IPS-15b (cell line): ENCODE results near the gene PRMT7.
A peak's percentile ranks its signal among the peaks of the same experiment; 100 is the strongest.

Experiments
- H3K27me3 ChIP-seq: one replicate; pipeline ENCODE4 v1.6.1; 2013; ENCODE audit warnings: low read length; ENCODE audit not compliant: control insufficient read depth, insufficient read depth
- H3K36me3 ChIP-seq: one replicate; pipeline ENCODE4 v1.6.1; 2013; ENCODE audit warnings: low read length; ENCODE audit not compliant: control insufficient read depth, insufficient read depth
- H3K4me1 ChIP-seq: one replicate; pipeline ENCODE4 v1.6.1; 2013; ENCODE audit warnings: mild to moderate bottlenecking, low read length; ENCODE audit not compliant: control insufficient read depth, insufficient read depth
- H3K4me3 ChIP-seq: one replicate; pipeline ENCODE4 v1.5.1; 2013; ENCODE audit warnings: low read depth, low read length
- H3K9ac ChIP-seq: one replicate; pipeline ENCODE4 v1.6.1; 2013; ENCODE audit warnings: low read depth, mild to moderate bottlenecking, low read length
- H3K9me3 ChIP-seq: one replicate; pipeline ENCODE4 v1.6.1; 2013; ENCODE audit warnings: mild to moderate bottlenecking, low read length; ENCODE audit not compliant: control insufficient read depth, insufficient read depth

Gene PRMT7, protein sequence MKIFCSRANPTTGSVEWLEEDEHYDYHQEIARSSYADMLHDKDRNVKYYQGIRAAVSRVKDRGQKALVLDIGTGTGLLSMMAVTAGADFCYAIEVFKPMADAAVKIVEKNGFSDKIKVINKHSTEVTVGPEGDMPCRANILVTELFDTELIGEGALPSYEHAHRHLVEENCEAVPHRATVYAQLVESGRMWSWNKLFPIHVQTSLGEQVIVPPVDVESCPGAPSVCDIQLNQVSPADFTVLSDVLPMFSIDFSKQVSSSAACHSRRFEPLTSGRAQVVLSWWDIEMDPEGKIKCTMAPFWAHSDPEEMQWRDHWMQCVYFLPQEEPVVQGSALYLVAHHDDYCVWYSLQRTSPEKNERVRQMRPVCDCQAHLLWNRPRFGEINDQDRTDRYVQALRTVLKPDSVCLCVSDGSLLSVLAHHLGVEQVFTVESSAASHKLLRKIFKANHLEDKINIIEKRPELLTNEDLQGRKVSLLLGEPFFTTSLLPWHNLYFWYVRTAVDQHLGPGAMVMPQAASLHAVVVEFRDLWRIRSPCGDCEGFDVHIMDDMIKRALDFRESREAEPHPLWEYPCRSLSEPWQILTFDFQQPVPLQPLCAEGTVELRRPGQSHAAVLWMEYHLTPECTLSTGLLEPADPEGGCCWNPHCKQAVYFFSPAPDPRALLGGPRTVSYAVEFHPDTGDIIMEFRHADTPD

DNA sequence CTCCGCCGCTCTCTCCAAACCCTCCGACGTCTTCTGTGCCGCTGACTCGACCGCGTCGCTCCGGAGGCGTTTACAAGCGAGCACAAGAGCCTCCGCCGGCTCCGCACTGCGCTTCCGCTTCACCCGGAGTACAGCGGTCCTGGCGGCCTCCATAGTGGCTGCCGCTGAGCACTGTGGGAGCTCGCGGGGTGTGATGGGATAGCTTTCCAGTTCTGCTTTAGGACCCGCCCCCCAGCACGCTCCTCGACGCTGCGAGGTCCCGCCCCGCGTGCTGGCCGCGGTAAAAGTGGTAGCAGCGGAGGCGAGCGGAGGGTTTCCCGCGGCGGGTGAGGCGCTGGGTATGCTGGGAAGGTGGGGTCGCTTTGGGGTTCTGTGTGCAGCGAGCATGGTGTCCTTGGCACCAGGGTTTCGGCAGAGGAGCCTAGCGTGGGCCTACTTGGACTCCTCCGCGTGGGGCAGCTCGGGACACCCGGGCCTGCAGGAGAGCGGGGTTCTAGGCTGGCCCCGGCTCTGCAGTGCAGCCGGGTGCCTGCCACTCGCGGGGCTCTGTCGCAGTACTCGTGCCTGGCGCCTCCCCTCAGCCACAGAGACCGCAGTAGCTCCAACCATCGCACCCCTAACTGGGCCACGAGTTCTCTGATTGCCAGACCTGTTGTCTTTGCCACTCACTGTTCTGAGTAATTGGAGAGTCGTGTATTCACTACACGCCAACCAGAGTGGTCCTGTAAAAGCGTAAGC is at the start of gene PRMT7, which contains the start of gene SLC7A6OS:
TSS of gene PRMT7 (plus strand) at position 246 of the 738 bp plus-strand sequence. CDS start 4,961 bp downstream, outside the sequence.
TSS of gene SLC7A6OS (minus strand) at position 173 of the 738 bp plus-strand sequence. CDS start at position 153, 20 bp downstream.
- Histone ChIP-seq H3K9ac (peak within 1 kb of the TSS; percentile 97), H3K36me3 (peaks cover 10% of the 10 kb centered on the region), H3K27me3 (no peaks in the 10 kb centered on the region), H3K9me3 (no peaks in the 10 kb centered on the region), H3K4me1 (peaks cover 3% of the 10 kb centered on the region), H3K4me3 (peak within 1 kb of the TSS; percentile 98)

DNA sequence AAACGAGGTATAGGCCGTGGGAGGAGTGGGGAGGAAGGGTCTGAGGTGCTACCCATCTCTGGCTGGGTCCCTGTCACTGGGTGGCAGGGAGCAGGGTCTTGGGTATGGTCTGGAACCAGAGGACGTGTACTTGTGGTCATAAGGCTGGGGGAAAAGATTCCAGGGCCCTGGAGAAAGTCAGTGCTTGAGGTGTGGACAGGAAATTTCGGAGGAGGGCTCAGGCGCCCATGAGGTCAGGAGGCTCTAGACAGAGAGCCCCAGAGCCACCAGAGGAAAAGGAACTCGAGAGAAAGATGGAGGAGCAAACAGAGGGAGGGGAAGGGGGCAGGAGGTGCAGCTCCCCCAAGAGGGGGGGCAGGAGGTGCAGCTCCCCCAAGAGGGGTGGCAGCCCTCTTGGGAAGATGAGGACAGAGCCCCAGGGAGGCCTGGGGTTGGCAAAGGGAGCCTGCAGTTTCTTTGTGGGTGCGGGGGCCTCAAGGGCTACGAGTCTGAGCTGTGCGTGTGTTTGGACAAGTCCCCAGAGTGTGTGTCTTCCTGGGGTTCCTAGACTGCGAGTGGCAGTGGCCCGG is 47.2 kb upstream of the PRMT7 start:
- H3K4me3 ChIP-seq, result peak overlapping the region; percentile 91
- peak overlapping the region; percentile 65 for H3K9ac ChIP-seq
- H3K9me3 ChIP-seq, result no peaks in the 10 kb centered on the region
- peaks cover 13% of the 10 kb centered on the region for H3K36me3 ChIP-seq
- peaks cover 7% of the 10 kb centered on the region for H3K4me1 ChIP-seq
- no peaks in the 10 kb centered on the region for H3K27me3 ChIP-seq

DNA sequence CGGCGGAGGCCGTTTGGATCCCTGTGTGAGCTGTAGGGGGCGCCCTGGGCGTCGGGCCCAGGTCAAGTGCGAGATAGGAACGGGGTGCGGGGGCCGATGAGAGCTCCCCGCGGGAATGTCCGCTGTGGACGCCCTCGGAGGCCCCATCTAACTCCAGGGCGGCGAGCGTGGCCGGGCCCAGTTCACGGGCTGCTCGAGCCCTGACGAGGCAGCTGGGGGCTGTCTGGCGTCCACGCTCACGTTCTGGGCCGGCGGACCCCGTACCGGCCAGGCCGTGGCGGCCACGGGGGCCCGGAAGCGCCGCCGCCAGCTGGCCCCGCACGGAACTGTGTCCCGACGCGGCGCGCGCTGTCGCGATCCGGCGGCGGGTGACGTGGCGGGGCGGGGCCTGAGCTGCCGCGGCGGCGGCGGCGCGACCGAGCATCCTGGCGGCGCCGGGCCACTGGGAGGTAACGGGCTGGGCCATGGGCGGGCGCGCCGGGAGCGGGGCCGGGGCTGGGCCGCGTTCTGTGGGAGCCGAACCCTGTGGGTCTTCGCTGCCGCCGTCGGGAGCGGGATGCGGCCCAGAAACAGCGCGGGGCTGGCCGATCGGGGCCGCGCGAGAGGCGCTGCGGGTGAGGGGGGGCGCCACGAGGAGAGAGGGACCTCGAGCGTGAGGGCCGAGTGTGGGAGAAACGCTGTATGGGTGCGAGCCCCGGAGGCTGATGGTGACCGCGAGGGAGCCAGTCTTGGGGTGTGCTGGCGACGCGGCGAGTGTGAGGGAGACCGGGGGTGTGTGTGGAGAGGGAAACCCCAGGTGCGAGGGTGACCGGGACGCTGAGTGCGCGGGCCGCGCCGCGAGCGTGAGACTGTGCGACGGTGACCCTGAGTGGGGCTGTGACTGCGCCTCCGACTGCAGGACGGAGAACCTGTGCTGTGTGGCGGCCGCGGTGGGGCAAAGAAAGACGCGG is 46.4 kb upstream of the PRMT7 start, which contains the start of gene SLC7A6:
TSS of gene SLC7A6 (plus strand) at position 399 of the 950 bp plus-strand sequence. CDS start 10,201 bp downstream, outside the sequence.
- H3K4me1 ChIP-seq, result peaks cover 12% of the 10 kb centered on the region
- peaks cover 9% of the 10 kb centered on the region for H3K36me3 ChIP-seq
- H3K9me3 ChIP-seq, result no peaks in the 10 kb centered on the region
- peak within 1 kb of the TSS; percentile 91 for H3K4me3 ChIP-seq
- no peaks in the 10 kb centered on the region for H3K27me3 ChIP-seq
- peak within 1 kb of the TSS; percentile 79 for H3K9ac ChIP-seq

DNA sequence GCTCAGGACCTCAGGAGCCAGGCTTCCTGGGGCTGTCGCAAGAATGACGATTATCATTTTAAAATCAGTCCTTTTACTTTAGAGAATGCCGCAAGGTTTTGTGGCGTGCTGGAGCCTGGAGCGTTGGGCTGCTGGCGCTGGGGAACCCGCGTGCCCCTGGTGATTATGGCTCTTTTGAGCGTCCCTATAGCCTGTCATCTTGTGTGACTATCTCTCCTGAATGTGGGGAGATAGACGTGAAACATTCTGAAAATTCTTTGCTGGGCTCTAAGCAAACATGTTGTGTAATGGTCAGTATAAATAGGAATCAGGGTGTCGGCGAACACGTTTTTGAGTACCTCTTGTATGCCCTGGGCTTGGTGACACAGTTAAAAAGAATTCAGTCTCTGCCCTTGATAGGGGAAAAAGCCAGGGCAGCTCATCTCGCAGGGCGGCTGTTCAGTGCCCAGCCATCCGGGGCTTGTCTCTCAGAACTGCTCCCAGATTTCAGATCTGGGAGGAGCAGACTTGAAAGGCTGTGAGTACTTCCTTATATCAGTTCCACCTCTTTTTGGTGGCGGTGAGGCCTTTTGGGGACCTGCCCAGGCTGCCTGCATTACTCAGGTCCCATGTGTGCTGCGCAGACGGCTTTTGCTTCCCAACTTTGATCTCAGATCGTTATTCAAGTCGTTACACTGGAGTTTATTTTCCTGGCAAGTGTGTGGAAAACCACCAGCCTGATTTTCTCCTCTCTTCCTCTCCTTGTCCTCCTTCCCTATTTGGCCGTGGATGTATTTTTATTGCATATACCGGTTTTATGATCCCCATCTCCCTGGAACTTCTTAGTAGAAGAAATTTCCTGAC is 45.5 kb upstream of the PRMT7 start:
- Histone ChIP-seq H3K4me1 (peaks cover 12% of the 10 kb centered on the region), H3K4me3 (peak overlapping the region; percentile 91), H3K27me3 (no peaks in the 10 kb centered on the region), H3K9me3 (no peaks in the 10 kb centered on the region), H3K36me3 (peaks cover 2% of the 10 kb centered on the region), H3K9ac (peak overlapping the region; percentile 79)

DNA sequence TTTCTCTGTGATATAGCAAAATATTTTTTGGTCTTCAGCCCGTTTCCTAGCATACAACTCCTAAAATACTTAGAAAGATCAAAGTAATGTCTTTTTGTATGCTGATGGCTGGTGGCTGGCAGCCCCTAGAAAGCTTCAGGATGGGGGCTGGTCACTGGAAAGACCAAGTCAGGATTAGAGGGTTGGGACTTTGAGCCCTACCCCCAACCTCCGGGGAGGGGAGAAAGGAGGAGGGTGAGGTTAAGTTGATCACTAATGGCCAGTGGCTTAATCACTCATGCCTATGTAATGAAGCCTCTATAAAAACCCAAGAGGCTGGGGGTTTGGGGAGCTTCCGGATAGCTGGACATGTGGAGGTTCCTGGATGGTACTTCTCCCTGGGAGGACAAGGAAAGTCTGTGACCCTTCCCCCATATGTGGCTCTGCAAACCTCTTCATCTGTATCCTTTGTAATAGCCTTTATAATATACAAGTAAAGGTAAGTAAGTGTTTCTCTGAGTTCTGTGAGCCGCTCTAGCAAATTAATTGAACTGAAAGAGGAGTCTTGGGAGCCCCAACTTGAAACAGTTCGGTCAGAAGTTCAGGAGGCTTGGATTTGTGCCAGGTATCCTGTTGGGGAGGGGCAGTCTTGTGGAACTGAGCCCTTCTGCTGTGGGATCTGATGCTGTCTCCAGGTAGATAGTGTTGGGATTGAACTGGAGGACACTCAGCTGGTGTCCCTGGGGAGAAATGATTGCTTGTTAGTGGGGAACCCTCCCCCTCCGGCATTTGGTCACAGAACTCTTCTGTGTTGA is 43.0 kb upstream of the PRMT7 start:
- Histone ChIP-seq H3K4me3 (peak overlapping the region; percentile 30), H3K27me3 (no peaks in the 10 kb centered on the region), H3K9ac (no peak overlapping the region), H3K36me3 (peaks cover 2% of the 10 kb centered on the region), H3K9me3 (no peaks in the 10 kb centered on the region), H3K4me1 (peaks cover 12% of the 10 kb centered on the region)

DNA sequence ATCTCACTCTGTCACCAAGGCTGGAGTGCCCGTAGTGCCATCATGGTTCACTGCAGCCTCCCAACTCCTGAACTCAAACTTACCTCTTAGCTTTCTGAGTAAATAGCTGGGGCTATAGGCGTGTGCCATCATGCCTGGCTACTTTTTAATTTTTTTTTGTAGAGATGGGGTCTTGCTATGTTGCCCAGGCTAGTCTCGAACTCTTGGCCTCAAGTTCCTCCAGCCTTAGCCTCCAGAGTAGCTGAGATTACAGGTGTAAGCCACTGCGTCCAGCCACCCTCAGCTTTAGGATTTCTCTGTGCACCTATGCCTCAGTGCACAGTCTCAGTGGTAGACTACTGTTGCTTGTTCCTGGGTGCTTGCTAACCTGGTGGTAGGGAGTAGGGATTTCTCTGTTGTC is 41.0 kb upstream of the PRMT7 start:
- no peak overlapping the region for H3K9ac ChIP-seq
- H3K4me1 ChIP-seq, result peaks cover 12% of the 10 kb centered on the region
- no peaks in the 10 kb centered on the region for H3K9me3 ChIP-seq
- H3K4me3 ChIP-seq, result no peak overlapping the region
- H3K36me3 ChIP-seq, result peaks cover 9% of the 10 kb centered on the region
- no peaks in the 10 kb centered on the region for H3K27me3 ChIP-seq

DNA sequence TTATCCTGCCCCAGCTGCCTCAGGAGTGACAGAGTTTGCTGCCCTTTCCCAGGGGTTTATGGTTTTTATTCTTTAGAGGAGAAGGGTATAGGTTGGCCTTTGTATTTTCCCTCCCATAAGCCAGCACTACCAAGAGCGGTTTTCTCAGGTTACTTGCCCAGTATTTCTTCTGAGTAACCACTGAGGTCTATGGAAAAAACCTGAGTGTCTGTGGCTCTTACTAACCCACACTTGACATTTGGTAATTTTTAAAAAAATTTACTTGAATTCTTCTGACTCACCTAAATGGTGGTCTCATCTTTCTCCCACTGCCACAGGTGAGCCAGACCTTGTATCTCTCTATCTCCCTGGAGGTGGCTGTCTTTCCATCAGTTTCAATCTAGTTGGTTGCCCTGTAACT is 40.5 kb upstream of the PRMT7 start:
- Histone ChIP-seq H3K27me3 (no peaks in the 10 kb centered on the region), H3K9me3 (no peaks in the 10 kb centered on the region), H3K4me1 (peaks cover 12% of the 10 kb centered on the region), H3K9ac (no peak overlapping the region), H3K4me3 (no peak overlapping the region), H3K36me3 (peaks cover 11% of the 10 kb centered on the region)

DNA sequence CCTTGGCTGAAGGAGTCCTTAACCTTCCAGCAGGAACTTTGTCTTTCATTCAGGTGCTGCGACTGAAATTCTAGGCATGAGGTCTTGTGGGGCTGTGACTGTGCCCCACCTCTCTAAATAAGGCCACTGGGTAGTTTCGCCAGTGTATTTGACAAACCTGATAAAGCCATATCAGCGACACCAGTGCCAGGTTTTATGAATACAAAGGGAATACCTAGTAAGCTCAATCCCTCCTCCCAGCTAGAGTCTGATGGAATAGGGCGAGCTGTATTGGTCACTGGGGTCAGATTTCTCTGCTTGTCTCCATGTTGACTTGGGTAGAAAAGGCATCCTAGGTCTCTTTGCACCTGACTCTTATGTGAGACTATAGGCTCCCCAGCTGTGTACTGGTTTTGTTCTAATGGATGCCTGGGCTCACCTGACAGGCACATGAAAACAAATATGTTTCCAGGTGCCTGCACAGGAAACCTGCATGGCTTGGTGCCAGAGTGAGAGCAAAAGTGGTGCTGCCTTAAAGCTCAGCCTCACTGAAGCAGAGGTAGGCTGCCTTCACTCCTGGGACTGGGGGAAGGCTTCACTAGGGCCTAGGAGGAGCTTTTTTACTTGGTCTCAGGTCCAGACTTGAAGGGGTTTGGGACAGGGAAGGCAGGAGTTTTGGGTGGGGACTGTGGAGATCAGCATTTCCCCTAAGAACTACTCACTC is 38.2 kb upstream of the PRMT7 start:
- no peaks in the 10 kb centered on the region for H3K9me3 ChIP-seq
- no peak overlapping the region for H3K9ac ChIP-seq
- no peaks in the 10 kb centered on the region for H3K27me3 ChIP-seq
- no peak overlapping the region for H3K4me3 ChIP-seq
- H3K36me3 ChIP-seq, result peaks cover 11% of the 10 kb centered on the region
- H3K4me1 ChIP-seq, result peaks cover 9% of the 10 kb centered on the region

DNA sequence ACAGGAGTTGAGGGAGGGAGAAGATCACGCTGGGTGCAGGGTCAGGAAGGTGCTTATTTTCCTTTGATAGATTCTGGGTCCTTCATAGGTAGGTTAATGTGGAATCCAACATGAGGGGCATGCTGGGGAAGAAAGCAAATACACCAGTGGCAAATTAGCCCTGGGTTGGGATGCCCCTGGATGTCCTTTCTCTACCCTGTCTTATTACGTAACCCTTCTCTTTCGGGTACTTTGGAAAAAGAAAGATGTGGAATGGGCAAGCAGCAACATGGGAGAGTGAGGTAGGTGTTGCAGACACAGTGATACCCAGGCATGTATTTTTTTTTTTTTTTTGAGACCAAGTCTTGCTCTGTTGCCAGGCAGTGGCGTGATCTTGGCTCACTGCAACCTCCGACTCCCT is 37.4 kb upstream of the PRMT7 start:
- no peaks in the 10 kb centered on the region for H3K27me3 ChIP-seq
- H3K4me3 ChIP-seq, result no peak overlapping the region
- no peak overlapping the region for H3K9ac ChIP-seq
- peaks cover 11% of the 10 kb centered on the region for H3K36me3 ChIP-seq
- H3K4me1 ChIP-seq, result peaks cover 6% of the 10 kb centered on the region
- no peaks in the 10 kb centered on the region for H3K9me3 ChIP-seq
